ENCODE measurements around the gene C17orf107. TPM values are rescaled to one million over a fixed set of nuclear protein-coding genes. Genes with fewer than 3 reads are reported as not detected.

The C17orf107 gene
- polyA plus RNA-seq, 1 of the 3 experiments (the other 2 are of a cell fraction) = 0.44 TPM

DNA sequence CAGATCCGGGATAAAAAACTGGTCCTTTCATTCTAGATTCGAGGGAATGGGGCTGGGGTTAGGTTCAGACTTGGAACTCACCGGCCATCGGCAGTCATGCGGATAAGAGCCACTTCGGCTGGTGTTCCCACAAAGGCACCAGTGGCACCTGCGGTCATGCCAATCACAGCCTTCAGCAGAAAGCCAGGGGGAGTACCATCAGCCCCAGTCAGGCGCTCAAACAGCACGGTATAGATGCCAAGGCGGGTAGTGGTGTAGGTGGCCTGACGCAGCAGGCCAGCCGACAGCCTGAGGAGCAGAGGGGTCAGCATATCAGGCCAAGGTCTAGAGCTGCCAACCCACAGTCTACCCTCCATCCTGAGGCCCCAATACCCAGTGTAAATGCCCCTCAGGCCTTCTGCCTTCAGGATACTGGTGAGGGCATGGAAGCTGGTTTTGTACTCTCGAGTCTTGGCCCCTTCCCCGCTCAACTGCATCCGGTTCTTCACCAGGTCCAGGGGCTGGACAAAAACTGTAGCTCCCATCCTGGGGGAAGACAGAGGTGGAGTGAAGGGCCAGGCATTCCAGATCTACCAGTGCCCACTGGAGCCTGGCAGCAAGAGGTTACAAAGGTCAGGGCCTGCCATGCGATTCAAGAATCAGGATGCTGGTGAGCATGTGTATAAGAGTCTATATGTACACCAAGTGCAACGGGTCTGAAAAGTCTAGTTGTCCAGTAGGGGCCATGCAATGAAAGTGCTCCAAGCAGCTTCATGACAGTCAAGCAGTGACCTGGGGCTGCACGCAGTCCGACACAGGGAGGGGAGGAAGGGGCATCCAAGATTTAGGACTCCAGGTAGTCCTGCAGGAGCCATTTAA is 39.6 kb downstream of the C17orf107 start:
- Histone ChIP-seq H3K9me2 (no peaks in the 10 kb centered on the region), H2AFZ (ENCODE audit: low read depth) (0 out of 2 replicates have a peak overlapping the region, but pooled peaks have one; percentile 69), H3K9me3 (no peaks in the 10 kb centered on the region), H3K36me3 (replicated peaks in 1 of 2; ENCODE audit: control insufficient read depth in 1 of 2, insufficient read depth in 2 of 2, low read length in 1 of 2) (peaks cover 22 to 25% of the 10 kb centered on the region in 2 experiments), H3K79me2 (ENCODE audit: insufficient read depth) (peaks cover 52% of the 10 kb centered on the region), H3K4me3 (ENCODE audit: low read depth in 2 of 2, low read length in 1 of 2) (peak overlapping the region; percentile 80 to 86), H3K4me2 (peak overlapping the region; percentile 98), H3F3A (replicated peaks; ENCODE audit: insufficient read depth) (peaks cover 32% of the 10 kb centered on the region), H3K27ac (ENCODE audit: low read depth in 2 of 2, low read length in 1 of 2) (peak overlapping the region; percentile 94 to 98), H3K9ac (peak overlapping the region; percentile 83), H3K27me3 (ENCODE audit: insufficient read depth) (no peaks in the 10 kb centered on the region), H4K20me1 (ENCODE audit: insufficient read depth) (peaks cover 9% of the 10 kb centered on the region), H3K4me1 (ENCODE audit: control insufficient read depth in 1 of 2, insufficient read depth in 2 of 2, low read depth in 1 of 2, low read length in 1 of 2) (peaks cover 13 to 28% of the 10 kb centered on the region in 2 experiments; a peak in 2 of 4 replicates)
- WGBS (ENCODE audit: low lambda C conversion rate) = 67% methylated on average over 16 of the region's 19 CpGs
- ChIA-PET POLR2A (interaction anchor here (0.9 to 2.0 kb wide), 4 partner anchors 15 to 30 kb away, joined by 3 to 35 read pairs (median 11); partner anchors contain the start of gene SPAG7), CTCF (interaction anchor here (0.9 to 3.9 kb wide), 7 partner anchors 21 to 123 kb away, joined by 3 to 29 read pairs (median 4); partner anchors contain the start of gene CHRNE)
- DNase-seq = no peak
- TF ChIP-seq FOXM1 (IDR thresholded peaks at IDR 0.05; ENCODE audit: low read depth) = no peak
- TF ChIP-seq FOSL2 (IDR thresholded peaks at IDR 0.05; ENCODE audit: borderline replicate concordance, low read depth) = no peak
- TF ChIP-seq, protein P1, sequence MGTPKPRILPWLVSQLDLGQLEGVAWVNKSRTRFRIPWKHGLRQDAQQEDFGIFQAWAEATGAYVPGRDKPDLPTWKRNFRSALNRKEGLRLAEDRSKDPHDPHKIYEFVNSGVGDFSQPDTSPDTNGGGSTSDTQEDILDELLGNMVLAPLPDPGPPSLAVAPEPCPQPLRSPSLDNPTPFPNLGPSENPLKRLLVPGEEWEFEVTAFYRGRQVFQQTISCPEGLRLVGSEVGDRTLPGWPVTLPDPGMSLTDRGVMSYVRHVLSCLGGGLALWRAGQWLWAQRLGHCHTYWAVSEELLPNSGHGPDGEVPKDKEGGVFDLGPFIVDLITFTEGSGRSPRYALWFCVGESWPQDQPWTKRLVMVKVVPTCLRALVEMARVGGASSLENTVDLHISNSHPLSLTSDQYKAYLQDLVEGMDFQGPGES (IDR thresholded peaks at IDR 0.05; ENCODE audit: low read depth, low read length) = no peak
- no peak for TF ChIP-seq CHD2 (IDR thresholded peaks at IDR 0.05; ENCODE audit: low read length, partially characterized antibody)
- TF ChIP-seq, protein P2, sequence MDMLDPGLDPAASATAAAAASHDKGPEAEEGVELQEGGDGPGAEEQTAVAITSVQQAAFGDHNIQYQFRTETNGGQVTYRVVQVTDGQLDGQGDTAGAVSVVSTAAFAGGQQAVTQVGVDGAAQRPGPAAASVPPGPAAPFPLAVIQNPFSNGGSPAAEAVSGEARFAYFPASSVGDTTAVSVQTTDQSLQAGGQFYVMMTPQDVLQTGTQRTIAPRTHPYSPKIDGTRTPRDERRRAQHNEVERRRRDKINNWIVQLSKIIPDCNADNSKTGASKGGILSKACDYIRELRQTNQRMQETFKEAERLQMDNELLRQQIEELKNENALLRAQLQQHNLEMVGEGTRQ (IDR thresholded peaks at IDR 0.05; ENCODE audit: borderline replicate concordance, low read depth, low read length) = no peak
- no peak for TF ChIP-seq RCOR1 (IDR thresholded peaks at IDR 0.05; ENCODE audit: low read length)
- no peak for TF ChIP-seq GATA2 (CRISPR knock-in tag; IDR thresholded peaks at IDR 0.05)
- TF ChIP-seq, protein P3, sequence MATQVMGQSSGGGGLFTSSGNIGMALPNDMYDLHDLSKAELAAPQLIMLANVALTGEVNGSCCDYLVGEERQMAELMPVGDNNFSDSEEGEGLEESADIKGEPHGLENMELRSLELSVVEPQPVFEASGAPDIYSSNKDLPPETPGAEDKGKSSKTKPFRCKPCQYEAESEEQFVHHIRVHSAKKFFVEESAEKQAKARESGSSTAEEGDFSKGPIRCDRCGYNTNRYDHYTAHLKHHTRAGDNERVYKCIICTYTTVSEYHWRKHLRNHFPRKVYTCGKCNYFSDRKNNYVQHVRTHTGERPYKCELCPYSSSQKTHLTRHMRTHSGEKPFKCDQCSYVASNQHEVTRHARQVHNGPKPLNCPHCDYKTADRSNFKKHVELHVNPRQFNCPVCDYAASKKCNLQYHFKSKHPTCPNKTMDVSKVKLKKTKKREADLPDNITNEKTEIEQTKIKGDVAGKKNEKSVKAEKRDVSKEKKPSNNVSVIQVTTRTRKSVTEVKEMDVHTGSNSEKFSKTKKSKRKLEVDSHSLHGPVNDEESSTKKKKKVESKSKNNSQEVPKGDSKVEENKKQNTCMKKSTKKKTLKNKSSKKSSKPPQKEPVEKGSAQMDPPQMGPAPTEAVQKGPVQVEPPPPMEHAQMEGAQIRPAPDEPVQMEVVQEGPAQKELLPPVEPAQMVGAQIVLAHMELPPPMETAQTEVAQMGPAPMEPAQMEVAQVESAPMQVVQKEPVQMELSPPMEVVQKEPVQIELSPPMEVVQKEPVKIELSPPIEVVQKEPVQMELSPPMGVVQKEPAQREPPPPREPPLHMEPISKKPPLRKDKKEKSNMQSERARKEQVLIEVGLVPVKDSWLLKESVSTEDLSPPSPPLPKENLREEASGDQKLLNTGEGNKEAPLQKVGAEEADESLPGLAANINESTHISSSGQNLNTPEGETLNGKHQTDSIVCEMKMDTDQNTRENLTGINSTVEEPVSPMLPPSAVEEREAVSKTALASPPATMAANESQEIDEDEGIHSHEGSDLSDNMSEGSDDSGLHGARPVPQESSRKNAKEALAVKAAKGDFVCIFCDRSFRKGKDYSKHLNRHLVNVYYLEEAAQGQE (IDR thresholded peaks at IDR 0.05; ENCODE audit: low read depth, low read length) = no peak
- TF ChIP-seq RXRA (IDR thresholded peaks at IDR 0.05; ENCODE audit: borderline replicate concordance, low read depth) = no peak
- TF ChIP-seq MEF2A (IDR thresholded peaks at IDR 0.05; ENCODE audit: borderline replicate concordance, low read depth) = no peak
- TF ChIP-seq FOXJ3 (CRISPR knock-in tag; IDR thresholded peaks at IDR 0.05) = no peak
- no peak for TF ChIP-seq EP300 (IDR thresholded peaks at IDR 0.05; ENCODE audit: borderline replicate concordance in 1 of 2, low read depth in 1 of 2, low read length in 1 of 2)
- no peak for TF ChIP-seq SMC3 (IDR thresholded peaks at IDR 0.05; ENCODE audit: low read depth, low read length)
- TF ChIP-seq, protein P4, sequence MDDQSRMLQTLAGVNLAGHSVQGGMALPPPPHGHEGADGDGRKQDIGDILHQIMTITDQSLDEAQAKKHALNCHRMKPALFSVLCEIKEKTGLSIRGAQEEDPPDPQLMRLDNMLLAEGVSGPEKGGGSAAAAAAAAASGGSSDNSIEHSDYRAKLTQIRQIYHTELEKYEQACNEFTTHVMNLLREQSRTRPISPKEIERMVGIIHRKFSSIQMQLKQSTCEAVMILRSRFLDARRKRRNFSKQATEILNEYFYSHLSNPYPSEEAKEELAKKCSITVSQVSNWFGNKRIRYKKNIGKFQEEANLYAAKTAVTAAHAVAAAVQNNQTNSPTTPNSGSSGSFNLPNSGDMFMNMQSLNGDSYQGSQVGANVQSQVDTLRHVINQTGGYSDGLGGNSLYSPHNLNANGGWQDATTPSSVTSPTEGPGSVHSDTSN (IDR thresholded peaks at IDR 0.05) = no peak
- TF ChIP-seq NRF1 (IDR thresholded peaks at IDR 0.05; ENCODE audit: low read depth, low read length) = no peak
- TF ChIP-seq, protein P5, sequence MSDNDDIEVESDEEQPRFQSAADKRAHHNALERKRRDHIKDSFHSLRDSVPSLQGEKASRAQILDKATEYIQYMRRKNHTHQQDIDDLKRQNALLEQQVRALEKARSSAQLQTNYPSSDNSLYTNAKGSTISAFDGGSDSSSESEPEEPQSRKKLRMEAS (IDR thresholded peaks at IDR 0.05; ENCODE audit: low read depth) = no peak
- no peak for TF ChIP-seq TAF1 (IDR thresholded peaks at IDR 0.05; ENCODE audit: borderline replicate concordance, low read depth, low read length)
